Measurements from ENCODE around the gene FGF11.

The FGF11 gene

DNA sequence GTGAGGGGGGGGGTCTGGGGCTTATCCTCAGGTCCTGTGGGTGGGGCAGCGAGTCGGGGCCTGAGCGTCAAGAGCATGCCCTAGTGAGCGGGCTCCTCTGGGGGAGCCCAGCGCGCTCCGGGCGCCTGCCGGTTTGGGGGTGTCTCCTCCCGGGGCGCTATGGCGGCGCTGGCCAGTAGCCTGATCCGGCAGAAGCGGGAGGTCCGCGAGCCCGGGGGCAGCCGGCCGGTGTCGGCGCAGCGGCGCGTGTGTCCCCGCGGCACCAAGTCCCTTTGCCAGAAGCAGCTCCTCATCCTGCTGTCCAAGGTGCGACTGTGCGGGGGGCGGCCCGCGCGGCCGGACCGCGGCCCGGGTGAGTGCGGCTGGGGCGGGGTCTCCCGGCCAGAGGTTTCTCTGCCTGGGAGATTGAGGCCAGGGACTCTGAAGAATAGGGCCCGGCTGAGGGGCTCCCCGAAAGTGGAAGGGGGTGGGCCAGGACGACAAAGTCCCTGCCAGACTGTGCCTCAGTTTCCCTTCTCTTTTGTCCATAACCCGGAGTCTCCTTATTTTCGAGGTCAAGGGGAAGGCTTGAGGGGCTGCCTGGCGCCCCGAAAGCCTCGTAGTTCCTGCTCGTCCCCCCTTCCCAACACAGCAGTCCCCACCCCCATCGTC is at the start of gene FGF11:
FGF11 (plus strand) TSS at position 51 of the 651 bp plus-strand sequence; CDS start at position 160, 109 bp downstream.
- TF ChIP-seq, protein P1, sequence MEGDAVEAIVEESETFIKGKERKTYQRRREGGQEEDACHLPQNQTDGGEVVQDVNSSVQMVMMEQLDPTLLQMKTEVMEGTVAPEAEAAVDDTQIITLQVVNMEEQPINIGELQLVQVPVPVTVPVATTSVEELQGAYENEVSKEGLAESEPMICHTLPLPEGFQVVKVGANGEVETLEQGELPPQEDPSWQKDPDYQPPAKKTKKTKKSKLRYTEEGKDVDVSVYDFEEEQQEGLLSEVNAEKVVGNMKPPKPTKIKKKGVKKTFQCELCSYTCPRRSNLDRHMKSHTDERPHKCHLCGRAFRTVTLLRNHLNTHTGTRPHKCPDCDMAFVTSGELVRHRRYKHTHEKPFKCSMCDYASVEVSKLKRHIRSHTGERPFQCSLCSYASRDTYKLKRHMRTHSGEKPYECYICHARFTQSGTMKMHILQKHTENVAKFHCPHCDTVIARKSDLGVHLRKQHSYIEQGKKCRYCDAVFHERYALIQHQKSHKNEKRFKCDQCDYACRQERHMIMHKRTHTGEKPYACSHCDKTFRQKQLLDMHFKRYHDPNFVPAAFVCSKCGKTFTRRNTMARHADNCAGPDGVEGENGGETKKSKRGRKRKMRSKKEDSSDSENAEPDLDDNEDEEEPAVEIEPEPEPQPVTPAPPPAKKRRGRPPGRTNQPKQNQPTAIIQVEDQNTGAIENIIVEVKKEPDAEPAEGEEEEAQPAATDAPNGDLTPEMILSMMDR (IDR thresholded peaks at IDR 0.05; ENCODE audit: extremely low read depth, missing control alignments): no peak
- no peak for DNase-seq (ENCODE audit: low spot score)

DNA sequence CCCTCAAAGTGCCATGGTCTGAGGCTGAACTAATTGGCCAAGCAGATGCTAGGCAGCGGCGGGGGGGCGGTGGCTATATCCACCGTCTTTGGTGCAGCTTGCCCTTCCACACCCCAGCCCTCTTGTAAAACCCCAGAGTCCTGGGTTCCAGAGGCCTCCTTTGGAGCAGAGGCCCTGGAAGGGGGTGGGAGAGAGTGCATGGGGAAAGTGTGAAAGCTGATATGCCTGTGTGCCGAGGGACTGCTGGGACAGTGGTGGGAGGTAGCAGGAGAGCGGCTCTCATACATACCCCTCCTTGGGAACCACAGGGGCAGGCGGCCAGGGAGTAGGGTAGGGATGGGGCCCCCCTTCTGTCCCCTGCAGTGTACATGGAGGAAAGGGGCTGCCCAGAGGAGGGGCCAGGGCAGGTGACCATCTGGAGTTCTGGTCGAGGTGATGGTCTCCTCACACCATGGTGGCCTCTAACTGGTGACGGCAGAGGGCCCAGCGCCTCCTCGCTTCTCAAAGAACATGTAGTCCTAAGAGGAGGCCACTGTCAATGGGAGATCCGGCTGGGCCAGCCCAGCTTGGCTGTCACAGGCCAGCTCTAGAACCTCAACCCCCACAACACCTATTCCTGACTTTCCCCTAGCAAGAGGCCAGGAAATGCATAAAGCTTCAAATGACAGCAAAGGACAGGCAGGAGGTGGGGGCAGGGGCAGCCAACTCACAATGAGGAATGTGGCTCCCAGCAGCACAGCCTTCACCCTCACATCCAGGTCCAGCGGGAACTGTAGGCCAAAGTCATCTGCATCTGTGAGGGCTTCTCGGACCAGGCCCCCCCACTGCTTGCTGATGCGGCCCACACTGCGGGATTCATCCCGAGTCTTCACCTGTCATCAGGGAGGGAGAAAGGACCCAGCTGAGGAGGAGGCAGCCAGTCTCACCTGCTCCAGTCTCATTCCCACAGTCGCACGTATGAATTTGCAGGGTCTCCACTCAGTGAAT is 49.1 kb upstream of the FGF11 start:
- TF ChIP-seq, protein P1 (IDR thresholded peaks at IDR 0.05; ENCODE audit: extremely low read depth, missing control alignments): no peak
- DNase-seq (ENCODE audit: low spot score): no peak

DNA sequence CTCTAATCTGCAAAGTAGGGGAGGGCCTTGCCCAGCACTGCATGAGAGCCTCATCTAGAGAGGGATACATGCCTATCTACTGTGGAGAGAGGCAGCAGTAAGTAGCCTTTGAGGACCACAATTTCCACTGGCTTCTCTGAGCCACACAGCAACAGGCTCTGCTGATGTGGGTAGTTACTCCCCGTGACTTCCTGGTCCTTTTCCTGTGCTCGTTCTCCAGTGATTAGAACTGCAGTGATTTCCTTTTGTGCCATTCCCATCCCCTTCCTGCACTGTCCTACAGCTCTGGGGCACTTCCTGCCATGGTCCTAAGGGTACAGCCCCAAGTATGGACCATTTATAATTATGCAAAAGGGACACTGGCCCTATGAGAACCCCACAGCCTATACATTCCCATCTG is 48.0 kb upstream of the FGF11 start:
- TF ChIP-seq, protein P1 (IDR thresholded peaks at IDR 0.05; ENCODE audit: extremely low read depth, missing control alignments): no peak
- no peak for DNase-seq (ENCODE audit: low spot score)

DNA sequence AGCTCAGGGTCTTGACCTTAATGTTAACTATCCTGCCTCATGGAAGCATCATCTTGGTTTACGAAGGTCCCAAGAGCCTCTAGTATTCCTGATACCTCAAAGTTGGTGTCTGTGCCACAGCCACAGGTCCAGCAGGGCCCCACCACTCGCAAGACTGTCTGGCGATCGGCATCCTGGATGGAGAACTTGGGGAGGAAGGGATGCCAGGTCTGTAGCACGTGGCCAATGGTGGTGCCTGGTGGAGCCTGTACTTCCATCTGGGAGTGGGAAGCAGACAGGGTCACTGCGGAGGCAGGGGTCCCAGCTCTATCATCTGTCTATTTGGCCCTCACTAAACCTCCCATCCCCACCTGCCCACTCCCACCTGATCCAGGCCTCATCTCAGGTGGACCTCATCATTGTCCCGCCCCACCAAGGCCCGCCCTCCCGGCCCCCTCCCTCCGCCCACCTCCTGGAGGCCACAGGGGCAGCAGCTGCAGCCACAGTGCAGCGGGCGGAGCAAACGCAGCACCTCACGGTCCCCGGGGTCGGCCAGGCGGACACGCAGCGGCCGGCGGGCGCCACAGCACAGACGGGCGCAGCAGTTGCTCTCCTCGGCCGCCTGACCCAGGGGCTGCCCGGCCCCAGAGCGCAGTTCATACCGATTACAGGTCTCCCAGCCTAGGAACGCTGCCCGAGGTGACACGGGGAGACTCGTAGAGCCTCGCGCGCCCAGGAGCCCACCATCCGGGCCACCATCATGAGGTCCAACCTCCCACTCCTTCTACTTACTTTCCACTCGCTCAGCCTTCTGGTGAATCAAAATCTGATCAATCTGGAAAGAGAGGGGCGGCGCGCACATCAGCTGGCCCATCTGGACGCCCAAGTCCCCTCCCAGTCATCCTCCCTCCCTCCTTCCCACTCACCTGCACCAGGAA is 46.4 kb upstream of the FGF11 start:
- TF ChIP-seq, protein P1 (IDR thresholded peaks at IDR 0.05; ENCODE audit: extremely low read depth, missing control alignments): no peak
- DNase-seq (ENCODE audit: low spot score): no peak

DNA sequence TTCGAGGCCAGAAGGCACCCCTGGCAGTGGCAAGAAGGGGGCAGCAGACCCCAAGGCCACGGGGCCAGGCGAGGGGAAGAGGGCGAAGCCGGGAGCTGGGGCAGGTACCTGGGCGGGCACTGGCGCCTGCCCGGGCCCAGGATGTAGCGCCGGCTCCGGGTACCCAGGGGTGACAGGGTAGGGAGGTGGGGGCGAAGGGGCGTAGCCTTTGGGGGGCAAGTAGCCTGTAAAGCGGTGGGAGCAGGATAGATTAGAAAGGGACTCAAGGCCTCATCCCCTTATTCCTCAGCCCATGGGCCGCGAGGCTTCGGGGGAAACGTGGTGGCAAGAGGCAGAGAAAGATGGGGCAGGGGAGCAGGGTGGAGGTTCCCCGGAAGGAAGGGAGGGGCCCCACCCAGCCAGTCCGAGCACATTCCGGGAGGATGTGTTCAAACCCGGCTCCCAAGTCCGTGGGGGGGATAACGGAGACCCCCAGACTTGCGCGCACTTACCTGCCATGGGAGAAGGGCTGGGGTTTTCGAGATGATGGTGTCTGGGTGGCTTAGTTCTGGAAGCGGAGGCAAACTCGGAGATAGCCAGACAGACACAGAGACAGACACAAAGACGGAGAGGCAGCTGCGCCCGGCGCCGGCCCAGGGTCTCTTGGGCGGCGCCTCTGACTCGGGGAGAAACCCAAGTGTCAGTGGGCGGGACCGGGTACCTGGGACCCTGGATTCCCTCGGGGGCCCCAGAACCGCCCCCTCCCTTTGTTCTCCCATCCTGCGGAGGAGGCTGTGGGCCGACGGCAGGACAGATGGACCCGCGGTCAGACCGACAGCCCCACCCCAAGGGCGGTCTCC is 45.5 kb upstream of the FGF11 start:
- DNase-seq (ENCODE audit: low spot score): peak; percentile 89
- TF ChIP-seq, protein P1 (IDR thresholded peaks at IDR 0.05; ENCODE audit: extremely low read depth, missing control alignments): no peak

DNA sequence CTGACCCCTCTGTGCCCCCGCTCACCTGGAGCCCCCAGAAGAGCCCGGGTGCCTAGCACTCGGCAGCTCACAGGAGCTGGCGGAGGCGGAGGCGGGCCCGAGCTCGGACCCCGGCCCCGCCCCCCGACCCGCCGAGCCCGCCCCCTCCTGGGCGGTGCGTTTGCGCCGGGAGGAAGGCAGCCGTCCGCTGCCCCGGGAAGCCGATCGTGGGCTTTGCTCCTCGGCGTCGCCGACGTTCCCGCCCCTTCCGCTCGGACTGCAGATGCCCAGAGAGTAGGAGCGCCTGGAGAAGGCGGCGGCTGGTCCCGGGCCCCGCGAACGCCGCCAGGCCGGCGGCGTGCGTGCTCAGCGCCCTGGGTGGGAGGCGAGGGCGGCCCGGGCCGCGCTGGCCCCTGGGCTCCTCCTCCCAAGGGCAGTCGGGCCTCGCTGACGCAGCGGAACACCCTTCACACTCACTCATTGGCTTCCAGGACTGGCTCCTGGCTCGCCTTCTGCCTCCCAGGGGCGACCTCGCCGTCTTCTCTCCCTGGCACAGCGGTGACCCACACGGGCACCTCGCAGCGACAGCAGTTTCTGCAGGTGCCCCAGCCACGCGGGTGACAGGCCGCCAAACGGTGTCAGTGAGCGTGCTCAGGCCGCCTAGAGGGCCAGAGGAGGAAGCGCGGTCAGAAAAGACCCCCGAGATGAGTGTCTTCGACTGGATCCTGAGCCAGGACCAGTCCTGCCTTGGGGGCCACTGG is 44.7 kb upstream of the FGF11 start, which contains the start of gene PLSCR3:
PLSCR3 (minus strand) TSS at position 74 of the 740 bp plus-strand sequence. CDS start 415 bp downstream, outside the sequence.
- TF ChIP-seq, protein P1 (IDR thresholded peaks at IDR 0.05; ENCODE audit: extremely low read depth, missing control alignments): no peak
- peak; percentile 99 for DNase-seq (ENCODE audit: low spot score)

All from GM20000 (cell line).